Midbrain (tissue), 1 donor: ENCODE results near the gene NSMCE3.
"Not testable (repeated sequence)": the region's sequence is repeated elsewhere in the genome, so short reads cannot be mapped to it uniquely, and the experiment has no call there.

Experiments used
- DNase-seq: peaks from one replicate; lab custom pipeline; 2025; lab: John Stamatoyannopoulos, UW

Gene NSMCE3

DNA sequence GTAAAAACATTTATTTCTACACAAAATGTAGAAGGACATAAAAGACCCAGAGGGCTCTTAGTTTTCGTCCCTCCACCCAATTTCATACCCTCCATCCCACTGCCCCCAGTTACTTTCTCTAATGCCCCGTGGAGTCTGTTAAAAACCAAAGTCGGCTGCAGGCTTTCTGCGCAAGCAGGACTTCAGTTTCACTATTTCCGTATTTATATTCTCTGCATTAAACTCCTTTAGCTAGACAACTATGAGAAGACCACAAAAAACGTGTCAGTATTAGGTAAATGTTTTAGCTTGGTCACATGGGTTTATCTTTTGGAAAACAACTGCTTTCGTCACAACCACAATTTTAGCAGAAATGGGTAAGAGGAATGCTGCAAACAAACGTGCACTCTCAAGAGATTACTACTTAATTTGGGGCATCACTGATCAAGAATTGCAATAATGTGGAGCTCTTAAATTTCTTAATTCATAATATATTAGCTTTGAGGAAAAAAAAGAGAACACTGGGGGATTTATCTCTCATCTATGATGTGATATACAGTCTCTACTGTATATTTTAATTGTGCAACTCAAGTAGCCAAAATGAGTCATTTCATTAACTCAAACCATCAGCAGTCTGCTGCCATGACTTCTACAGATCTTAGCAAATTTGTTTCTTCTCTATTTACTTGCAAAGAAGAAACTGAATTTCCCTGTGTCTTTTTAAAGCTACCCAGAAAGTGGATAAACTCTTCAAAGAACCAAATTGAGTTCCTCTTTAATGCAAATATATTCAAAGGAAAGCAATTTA, 740 bp upstream of the NSMCE3 start:
- DNase-seq = peak; percentile 33

DNA sequence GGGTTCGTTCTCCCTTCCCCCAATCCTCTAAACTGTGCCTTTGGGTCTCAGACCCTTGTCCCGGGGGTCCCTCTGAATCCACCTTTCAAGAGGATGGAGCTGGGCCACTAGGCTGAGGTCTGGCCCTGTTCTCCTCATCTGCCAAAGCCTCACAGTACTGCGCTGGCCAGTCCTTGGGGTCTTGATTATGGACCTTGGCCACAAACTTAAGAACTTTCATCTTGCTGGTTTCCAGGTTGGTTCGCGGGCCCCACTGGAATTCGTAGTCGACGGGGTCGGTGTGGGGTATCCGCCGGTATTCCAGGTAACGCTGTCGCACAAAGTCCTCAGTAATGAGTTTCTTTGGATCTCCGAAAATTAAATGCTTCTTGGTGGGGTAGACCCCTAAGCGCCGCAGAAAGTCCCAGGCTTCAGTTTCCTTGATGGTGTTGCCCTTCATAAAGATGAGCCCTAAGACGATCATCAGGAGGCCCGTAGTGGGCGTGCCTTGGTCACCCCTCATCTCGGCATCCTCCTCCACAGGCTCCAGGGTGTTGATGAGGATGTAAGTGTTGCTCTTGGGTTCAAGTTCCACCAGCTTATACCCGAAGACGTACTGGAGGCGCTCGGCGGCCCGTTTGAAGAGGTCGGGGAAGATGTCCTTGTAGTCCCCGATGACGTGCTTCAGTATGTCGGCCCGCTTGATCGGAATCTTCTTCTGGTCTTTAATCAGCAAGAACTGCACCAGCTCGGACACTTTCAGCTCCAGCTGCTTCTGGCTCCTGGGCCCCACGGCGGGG, 727 bp downstream of the NSMCE3 start:
- DNase-seq = no peak

DNA sequence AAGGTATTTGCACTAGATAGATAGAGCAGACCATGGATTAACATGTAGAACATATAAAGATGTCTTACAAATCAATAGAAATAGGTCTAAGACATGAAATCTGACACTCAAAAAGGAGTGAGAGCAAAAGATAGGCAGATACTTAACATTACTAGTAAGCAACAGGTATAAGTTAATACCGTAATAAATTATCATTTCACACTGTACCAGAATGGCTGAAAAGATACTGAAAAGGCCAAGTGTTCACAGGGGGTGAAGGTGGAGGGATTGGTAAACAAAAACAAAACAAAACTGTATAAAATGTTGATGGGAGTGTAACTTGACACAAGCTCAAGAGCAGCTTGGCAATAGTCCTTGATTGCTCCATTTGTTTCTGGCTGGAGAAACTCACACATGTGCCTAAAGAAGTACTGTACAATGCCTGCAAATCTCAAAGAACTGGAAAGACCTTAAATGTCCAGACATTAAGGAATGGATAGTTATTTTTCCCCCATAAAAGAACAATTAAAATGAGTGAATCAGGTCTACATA, 3.5 kb downstream of the NSMCE3 start:
- DNase-seq = no peak

DNA sequence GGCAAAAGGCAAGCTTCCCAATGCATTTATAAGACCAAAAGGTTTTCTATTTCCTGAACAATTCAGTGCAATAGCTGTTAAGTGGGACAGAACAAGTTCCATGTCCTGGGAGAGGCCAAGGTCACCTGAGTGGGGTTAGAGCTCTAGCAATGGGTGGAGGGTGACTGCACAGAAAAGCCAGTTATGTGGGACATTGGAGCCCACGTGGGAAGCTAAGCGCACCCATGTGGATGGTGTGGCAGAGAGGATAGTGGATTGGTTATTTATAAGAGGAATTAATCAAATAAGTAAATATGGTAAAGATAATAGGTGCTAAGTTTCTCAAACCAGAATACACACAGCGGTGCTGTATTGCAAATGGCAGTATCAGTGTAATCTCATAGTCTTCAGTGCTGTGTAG, 6.3 kb downstream of the NSMCE3 start:
- DNase-seq = no peak

DNA sequence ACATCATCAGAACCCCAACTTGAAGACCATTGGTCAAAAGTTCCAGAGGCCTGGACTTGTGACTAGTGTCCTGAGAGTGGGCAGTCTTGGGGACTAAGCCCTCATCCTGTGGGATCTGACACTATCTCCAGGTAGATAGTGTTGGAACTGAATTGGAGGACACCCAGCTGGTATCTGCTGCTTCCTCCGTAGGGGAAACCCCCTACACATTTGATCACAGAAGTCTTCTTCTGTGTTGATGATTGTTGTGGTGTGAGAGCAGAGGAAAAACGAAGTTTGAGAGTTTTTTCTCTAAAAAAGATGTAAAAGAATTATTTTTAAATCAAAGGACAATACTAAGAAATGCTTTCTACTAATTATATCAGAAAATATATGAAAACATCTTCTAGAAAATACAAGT, 6.9 kb downstream of the NSMCE3 start:
- no peak for DNase-seq

DNA sequence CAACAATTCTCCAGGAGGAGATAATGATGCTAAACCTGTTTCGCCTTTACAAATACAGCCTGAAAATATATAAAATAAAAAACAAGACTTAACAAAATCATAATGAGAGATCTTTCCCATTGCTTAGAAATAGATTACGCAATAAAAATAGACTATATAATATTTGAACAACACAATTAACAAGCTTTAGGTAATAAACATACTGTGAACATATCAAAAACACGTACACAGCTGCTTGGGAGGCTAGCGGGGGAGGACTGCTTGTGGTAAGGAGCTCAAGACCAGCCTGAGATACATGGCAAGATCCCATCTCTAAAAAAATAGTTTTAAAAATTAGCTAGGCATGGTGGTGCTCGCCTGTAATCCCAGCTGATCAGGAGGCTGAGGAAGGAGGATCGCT, 8.7 kb downstream of the NSMCE3 start:
- DNase-seq = no peak

DNA sequence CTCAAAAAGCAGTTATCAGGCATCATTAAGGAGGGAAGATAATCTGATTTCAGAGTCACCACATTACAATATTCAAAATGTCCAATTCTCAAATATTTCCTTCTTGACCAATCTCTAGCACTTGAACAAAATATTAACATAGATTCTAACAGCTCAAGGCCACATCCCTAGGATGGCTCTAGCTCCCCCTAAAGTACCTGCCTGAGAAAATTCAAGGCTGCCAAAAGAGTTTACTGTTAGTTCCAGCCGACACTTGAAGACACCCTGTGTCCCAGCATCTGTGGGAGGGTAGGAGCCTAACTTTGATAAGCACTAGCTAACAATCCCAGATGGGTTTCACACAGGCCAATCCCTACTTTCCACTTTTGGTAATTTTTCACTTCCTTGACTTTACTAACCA, 10.4 kb downstream of the NSMCE3 start:
- DNase-seq = no peak

DNA sequence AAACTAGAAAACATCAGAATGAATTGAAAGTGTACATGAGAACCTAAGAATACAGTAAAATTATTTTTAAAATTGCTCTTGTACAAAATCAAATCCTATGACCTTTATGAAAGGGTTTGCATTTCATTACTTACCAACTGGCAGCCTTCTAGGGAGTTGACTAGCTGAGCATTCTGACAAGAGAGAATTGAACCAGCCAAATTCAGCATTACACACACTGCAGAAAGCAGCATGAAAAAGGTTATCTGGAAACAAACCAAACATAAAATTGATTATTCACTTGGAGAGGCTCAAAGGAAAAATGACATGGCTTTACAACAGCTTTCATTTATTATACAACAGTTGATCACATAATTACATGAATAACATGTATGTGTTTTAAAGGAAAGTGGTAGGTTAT, 17.4 kb downstream of the NSMCE3 start:
- DNase-seq = no peak

DNA sequence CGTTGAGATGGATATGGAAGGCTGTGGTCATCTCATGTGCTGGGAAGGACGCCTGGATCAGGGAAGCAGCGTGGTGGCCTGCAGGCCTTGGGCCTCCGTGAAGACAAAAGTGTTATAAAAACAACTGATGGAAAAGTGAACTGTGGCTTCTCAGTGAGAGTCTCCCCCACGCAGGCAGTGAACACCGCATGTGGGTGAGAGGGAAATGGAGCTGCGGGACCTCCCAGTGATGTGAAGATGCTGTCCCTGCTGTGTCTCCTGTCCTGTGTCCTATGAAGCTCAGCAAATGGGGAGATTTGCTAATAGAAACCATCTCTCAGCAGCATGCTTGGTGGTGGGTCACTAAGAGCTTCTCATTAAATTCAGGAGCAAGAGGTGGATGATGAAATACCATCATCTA, 25.1 kb downstream of the NSMCE3 start:
- no peak for DNase-seq

DNA sequence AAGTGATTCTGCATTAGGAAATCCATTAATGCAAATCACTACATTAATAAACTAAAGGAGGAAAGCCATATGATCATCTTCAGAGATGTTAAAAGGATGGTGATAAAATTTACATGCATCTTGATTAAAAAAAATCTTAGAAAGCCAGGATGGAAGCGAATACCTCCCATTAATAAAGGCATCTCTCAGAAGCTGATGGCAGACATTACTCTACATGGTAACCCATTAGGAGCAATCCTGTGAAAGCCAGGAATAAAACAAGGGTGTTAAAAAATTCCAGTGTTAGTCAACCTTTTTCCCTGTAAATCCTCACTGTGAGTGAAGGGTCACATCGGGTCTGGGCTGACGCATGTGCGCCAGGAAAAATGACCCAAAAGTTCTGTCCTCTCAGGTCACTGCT, 25.5 kb downstream of the NSMCE3 start:
- DNase-seq = no peak

DNA sequence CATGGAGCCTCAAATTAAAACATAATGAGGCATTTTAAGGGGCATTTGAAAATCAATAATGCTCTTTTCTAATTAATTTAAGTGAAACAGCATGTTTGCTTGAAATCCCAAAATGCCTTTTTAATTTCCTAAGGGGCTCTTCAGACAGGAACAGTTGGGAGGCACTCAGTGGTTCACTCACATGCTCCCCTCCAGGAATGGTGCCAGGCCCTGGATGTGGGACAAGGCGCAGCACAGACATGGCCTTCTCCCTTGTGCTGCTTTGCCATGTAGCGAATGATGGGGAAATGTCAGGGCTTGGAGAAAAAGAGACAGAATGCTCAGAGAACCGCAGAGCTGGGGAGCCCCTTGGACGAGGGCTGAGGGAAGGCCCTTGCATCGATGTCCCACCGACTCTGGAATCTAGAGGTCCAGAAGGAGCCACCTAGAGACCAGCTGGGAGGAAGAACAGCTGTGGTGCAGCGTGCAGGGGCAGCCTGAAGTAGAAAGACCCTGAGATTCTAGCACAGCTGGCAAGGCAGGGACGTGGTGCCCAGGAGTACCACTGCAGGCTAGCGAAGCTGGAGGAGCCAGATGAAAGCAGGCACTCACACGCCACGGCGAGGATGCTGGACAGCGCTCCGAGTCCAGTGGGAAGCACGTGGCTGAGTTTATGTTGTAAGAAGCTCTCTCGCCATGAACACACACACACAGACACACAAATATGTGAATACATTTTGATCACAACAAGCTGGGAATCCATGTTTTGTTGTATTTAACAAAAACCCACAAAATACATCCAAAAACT, 27.0 kb downstream of the NSMCE3 start:
- DNase-seq = peak; percentile 37

DNA sequence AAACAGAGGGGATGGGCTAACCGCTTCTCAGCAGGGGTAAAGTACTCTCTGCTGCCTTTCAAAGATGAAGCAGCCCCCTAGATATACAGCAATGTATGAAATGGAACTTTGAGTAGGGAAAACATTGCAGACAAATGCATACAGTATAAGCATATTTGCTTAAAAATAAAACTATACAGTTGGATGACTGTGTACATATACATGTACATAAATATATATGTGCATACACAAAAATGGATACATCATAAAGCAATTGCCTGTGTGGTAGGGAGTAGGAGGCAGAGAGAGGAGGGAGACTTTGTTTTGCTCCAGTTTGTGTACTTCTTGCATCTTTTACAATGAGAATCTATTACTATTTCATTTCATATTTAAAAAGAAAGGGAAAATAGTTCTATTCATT, 28.4 kb downstream of the NSMCE3 start:
- no peak for DNase-seq

DNA sequence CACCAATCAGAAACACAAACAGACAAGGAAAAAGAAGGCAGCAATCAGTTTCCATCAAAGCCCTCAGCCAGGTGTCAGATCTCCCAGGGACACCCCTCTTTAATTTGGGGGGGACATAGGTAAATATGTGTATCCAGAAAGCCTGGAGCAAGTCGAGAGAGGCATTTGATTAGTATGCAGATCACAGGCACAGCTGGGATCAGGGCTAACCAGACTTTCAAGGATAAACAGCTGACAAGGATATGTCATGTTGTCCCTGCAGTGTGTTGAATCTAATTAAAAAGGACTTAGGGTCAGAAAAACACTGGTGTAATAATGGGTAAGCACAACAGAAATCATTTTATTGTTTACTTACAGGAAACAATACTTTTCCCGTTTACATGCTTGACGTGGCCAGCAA, 30.2 kb downstream of the NSMCE3 start:
- DNase-seq = no peak

DNA sequence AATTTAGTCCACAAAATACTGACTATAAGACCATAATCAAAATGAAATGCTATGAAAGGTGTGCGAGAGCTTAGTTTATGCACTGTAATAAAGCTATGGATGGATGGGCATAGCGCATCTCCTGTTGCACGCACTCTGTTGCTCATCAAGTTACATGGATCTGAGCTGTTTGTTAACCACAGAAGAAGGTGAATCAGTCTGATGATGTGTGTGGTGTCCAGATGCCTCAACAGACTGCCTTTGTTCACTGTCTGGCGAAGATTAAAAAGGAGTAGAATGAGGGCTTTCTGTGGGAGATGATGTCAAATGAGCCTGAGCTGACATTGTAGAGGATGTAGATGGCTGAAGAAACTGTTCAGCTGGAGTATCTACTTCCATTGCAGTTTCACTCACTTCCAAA, 36.1 kb downstream of the NSMCE3 start:
- no peak for DNase-seq

DNA sequence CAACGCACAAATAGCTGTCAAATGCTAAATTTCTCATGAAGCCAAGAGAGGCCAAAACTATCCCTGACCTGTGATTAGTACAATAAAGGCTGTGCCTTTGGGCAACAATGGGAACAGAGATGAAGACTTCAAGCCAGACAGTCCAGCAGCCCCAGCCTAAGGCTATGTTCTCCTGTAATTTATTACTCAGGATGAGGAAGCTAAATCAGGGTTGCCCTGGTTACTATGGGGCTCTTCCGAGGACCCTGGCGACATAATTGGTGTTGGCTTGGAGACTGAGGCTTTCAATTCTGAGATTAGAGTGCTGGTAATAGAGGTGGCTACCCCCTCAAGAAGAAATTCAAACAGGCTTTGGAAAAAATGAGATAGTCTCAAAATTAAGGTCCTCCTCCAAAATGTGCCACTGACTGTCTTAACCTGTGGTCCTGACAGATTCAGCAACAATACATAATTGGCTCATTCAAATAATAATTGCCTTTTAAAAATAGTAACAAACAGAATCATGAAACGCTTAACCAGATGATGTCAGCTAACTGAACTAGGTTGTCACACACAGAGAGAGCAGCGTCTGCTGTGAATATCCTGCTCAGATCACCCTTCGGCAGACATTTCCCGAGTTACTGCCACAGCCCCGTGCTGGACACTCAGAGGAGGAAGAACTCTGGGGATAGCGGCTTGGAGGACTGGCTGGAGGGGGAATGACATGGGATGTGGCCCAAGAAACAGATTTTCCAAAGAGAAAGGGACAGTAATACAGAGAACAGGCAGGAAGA, 43.0 kb downstream of the NSMCE3 start:
- no peak for DNase-seq

DNA sequence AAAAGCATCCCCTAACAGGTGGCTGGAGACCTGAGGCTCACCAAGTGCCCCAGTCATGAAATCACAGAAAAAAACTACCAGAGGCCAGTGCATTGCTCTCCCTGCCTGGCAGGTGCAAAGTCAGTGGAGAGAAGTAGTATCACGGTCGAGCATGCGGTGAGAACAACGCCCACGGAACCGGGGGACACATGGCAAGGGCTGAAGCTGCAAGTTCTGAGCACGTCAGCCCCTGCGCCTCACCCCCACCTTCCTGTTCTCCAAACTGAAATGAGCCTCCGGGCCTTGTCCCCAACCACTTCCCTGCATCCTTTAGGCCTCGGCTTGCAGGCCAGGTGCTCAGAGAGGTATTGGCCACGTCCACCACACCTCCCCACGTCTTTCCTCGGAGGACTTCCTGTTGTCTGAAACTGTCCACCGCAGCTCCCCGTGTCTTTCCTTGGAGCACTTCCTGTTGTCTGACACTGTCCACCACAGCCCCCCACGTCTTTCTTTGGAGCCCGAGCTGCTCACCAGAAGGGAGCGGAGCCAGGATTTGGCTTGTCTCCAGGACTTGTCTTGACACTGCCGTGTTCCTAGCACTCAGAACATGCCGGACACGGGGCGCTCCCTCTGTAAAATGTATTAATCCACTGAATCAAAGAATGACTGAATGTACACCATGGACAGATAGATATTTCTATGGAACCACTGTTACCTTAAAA, 43.9 kb downstream of the NSMCE3 start:
- DNase-seq = no peak

DNA sequence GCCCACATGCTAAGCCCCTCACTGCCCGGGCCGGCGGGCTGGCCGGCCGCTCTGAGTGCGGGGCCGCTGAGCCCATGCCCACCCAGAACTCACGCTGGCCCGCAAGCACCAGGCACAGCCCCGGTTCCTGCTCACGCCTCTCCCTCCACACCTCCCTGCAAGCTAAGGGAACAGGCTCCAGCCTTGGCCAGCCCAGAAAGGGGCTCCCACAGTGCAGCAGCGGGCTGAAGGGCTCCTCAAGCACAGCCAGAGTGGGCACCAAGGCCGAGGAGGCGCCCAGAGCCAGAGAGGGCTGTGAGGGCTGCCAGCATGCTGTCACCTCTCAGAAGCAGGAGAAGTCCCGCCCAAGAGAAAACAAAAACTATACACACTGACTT, 44.6 kb downstream of the NSMCE3 start:
- DNase-seq = not testable (repeated sequence)

DNA sequence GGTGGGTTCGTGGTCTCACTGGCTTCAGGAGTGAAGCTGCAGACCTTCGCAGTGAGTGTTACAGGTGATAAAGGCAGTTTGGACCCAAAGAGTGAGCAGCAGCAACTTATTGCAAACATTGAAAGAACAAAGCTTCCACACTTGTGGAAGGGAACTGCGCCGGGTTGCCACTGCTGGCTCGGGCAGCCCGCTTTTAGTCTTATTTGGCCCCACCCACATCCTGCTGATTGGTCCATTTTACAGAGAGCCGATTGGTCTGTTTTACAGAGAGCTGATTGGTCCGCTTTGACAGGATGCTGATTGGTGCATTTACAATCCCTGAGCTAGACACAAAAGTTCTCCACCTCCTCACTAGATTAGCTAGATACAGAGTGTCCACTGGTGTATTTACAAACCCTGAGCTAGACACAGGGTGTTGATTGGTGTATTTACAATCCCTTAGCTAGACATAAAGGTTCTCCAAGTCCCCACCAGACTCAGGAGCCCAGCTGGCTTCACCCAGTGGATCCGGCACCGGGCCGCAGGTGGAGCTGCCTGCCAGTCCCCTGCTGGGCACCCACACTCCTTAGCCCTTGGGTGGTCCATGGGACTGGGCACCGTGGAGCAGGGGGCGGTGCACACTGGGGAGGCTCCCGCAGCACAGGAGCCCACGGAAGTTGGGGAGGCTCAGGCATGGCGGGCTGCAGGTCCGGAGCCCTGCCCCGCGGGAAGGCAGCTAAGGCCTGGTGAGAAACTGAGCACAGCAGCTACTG, 45.2 kb downstream of the NSMCE3 start:
- not testable (repeated sequence) for DNase-seq

DNA sequence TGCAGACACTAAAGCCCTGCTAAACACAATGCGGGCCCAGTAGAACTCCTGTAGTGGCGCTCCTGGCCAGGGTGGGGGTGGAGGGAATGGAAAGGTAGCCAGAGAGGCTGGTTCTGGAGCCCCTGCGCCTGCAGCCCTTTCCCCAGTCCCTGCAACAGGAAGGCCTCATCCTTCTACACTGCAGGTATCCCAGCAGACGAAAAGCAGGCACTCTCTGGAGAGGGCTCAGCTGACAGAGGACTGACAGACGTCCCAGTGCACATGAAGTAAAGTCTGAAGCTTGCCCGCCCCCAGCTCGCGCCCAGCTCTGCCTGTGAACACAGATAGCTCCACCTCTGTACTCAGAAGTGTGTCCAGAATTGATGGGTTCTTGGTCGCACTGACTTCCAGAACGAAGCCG, 46.0 kb downstream of the NSMCE3 start:
- no peak for DNase-seq

DNA sequence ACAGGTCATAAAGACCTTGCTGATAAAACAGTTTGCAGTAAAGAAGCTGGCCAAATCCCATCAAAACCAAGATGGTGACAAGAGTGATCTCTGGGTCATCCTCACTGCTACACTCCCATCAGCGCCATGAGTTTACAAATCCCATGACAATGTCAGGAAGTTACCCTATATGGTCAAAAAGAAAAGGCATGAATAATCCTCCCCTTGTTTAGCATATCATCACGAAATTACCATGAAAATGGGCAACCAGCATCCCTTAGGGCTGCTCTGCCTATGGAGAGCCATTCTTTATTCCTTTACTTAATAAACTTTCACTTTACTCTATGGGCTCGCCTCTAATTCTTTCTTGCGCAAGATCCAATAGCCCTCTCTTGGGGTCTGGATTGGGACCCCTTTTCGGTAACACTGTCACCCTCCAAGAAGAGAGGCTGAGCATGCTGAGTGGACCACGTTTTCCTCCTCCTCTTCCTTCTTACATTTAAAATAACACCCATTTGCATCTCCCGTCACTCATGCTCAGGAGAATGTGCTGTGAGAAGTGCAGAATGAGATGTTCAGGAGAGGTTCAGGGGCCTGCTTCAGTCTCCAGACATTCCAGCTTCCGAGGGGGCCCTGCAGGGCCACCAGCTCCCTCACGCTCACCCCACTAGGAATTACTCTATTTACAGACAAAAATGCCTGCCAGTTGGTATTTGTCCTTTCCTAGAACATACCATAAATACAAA, 47.3 kb downstream of the NSMCE3 start:
- DNase-seq = no peak
